Measurements from ENCODE around the gene CIZ1.
"Not testable (repeated sequence)": the region's sequence is repeated elsewhere in the genome, so short reads cannot be mapped to it uniquely, and the experiment has no call there.

CIZ1 gene

DNA sequence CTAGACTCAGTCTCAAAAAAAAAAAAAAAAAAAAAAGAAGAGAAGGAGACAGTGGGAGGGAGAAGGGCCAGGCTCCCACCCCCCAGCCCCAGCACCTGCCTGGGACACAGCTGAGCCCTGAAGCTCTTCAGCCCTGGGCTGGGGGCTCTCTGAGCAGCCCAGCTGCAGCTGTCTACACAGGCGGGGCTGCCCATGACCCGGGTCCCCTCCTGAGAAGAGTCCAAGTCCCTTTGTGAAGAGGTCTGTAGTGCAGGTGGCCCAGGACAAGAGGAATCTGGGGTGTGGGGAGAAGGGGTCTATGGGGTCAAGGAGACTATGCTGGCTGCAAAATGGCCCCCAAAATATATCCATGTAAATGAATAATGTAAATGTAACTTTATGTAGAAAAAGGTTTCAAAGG lies 48.8 kb downstream of the CIZ1 start:
- DNase-seq = no peak

DNA sequence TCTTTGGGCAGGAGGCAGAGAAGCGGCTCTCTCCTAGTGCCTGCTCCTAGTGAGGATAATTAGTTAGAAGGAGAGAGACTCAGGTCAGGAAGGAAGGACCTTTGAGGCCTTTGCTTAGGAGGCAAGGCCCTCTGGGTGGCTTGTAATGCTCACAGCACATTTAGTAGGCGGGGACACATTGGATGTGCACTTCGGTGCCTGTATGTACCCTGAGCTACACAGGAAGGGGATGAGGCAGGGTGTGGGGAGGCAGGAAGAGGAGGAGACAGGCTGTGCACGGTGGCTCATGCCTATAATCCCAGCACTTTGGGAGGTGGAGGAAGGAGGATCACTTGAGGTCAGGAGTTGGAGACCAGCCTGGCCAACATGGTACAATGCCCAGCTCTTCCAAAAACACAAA lies 49.3 kb downstream of the CIZ1 start:
- DNase-seq = no peak

GRCh38 chr9:128141604-128142003 lies 49.8 kb downstream of the CIZ1 start:
- DNase-seq = no peak

DNA sequence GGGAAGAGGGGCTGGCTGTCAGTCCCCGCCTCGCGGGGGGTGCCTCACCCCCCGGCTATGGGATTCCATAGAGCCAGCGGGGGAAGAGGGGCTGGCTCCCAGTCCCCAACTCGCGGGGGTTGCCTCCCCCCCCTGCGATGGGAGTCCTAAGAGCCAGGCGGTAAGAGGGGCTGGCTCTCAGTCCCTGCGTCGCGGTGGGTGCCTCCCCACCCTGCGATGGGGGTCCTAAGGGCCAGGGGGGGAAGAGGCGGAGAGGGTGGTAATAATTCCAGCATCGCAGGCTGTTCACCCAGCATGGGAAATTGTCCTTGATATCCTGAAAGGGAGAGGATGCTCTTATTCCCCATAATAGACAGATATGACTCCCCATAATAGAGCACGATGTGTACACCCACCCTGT lies 51.8 kb downstream of the CIZ1 start:
- DNase-seq = no peak

GRCh38 chr9:128138001-128138400 lies 53.4 kb downstream of the CIZ1 start:
- peak; percentile 29 for DNase-seq

DNA sequence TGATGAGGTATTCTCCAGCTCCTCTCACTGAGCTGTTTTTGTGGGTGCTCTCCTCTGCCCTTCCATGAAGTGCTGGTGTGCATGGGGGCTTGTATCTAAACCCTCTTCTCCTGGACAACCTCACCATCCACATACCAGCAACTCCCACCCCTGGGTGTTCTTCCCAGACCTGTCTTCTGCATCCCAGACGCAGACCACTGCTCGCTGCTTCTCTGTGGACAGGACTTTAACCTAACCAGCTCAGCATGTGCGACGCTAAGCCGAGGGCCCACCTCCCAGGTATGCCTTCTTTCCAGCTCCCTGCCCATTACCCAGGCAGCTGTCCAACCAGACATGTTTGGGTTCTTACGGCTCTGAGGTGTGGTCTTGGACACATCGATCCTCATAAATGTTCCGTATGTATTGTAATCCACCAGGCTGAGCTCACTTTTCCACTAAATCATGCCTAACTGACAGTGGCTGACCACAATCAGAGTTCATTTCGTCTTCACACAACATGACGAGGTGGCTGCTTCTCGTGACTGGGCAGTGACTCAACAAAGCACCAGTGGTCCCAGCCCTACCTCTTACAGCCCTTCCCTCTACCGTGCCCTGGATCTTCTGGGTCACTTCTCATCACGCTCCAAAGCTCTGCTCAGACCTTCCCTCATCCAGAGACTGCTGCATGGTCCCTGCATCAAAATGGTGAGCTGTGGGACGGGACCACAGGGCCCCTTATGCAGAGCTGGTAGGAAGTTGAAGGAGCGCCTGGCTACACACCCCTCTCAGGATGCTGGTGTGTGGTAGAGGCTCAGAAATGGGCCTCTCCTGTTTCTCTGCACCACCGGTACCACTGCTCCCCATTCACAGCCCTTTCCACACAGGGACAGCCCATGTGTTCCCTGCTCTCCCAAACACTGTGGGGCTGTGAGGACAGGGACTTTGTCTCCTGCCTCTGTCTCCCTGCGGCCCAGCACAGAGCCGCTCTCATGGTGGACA lies 54.3 kb downstream of the CIZ1 start:
- DNase-seq = no peak

- not testable (repeated sequence) for DNase-seq
Measured at GRCh38 chr9:128135561-128135960, 55.8 kb downstream of the CIZ1 start.

DNA sequence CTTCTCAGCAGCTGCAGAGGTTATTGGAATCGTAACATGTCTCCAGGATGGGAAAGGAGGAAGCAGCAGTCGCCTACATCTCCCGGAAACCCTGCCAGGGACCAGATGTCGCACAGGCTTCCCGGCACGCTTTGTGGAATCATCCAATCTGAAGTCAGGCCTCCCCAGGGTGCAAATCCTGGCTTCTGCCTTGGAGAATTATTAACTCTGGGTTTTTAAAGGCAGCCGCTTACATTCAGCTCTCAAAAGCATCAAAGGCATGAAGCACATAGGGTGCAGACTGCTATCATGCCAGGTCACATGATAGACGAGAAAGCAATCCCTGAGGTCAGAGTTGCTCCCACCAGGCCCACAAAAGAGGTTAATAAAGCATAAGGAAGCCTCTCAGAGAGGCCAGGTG lies 59.2 kb downstream of the CIZ1 start:
- DNase-seq = peak; percentile 96

- DNase-seq = not testable (repeated sequence)
Measured at GRCh38 chr9:128131346-128131745, 60.0 kb downstream of the CIZ1 start.

- not testable (repeated sequence) for DNase-seq
Measured at GRCh38 chr9:128130651-128131050, 60.7 kb downstream of the CIZ1 start.

DNA sequence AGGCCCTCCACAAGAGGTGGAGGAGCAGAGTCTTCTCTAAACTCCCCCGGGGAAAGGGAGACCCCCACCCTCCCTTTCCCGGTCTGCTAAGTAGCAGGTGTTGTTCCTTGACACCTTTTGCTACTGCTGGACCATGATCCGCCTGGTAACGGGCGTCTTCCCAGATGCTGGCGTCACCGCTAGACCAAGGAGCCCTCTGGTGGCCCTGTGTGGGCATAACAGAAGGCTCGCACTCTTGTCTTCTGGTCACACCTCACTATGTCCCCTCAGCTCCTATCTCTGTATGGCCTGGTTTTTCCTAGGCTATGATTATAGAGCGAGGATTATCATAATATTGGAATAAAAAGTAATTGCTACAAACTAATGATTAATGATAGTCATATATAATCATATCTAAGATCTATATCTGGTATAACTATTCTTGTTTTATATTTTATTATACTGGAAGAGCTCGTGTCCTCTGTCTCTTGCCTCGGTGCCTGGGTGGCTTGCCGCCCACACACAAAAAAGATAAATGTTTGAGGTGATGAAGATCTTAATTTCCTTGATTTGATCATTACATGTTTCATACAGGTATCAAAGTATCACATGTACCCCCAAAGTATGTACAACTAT lies 61.3 kb downstream of the CIZ1 start:
- DNase-seq = not testable (repeated sequence)

GRCh38 chr9:128128836-128129590 lies 62.4 kb downstream of the CIZ1 start:
- DNase-seq = peak; percentile 51

DNA sequence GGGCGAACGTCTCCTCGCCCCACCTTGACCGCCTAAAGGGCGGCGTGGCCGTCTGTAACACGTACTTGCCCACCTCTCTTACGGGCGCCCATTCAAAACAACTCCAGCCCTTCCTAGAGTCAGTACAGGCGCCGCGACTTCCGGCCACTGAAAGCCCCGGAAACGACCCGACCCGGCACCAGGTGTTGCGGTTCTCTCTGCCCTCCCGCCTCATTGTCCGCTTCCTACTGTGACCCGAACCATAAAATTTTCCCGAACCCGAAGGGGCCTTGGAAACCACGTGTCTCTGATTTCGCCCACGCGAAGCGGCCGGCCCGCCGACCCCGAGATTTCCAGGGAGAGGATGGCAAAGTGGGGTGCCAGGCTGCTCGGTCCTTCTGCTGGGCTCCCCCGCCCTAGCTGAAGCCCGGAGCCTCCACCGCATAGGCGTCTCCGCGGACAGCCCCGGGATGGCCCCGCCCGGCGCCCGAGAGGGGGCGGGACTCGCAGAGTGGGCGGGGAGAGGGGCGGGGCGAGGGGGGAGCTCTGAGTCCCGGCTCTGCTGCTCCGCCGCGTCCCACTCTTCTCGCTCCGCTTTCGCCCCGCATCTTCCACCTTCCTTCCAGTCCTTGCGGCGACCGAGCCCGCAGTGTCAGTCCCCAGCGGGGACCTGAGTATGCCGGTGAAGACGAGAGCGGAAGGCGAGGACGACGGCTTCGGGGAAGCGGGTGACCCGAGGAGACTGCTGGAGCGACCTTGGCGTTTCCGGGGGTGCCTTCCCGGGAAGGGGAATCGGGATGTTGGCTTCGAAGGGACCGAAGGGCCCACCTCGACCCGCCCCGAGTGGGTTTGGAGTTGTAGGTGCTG lies 63.2 kb downstream of the CIZ1 start:
- DNase-seq = peak; percentile 97

DNA sequence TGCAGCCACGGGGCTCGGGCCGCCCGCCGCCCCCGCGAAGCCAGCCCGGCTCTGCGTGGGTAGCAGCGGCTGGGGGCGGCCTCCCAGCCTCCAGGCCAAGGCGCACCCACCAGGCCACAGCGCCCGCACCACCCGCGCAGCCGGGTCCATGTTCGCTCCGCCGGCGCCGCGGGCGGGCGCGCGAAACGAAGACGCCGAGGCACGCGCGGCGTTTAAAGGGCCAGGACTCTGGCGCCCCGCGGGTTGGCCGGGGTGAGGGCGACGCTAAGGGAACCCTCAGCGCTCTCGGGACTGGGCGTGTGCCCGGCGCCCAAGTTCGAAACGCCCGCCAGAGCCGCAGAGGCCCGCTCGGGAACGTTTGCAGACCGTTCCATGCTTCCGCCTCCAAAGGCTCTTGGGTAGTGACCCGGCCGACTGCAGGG lies 63.8 kb downstream of the CIZ1 start, which contains the start of gene PTGES2:
TSS of gene PTGES2 (minus strand) at position 162 of the 422 bp plus-strand sequence. CDS start at position 150, 12 bp downstream.
- peak; percentile 93 for DNase-seq

GRCh38 chr9:128125580-128126354 lies 65.6 kb downstream of the CIZ1 start:
- DNase-seq = no peak

GRCh38 chr9:128124873-128125579 lies 66.3 kb downstream of the CIZ1 start:
- DNase-seq = peak; percentile 80

DNA sequence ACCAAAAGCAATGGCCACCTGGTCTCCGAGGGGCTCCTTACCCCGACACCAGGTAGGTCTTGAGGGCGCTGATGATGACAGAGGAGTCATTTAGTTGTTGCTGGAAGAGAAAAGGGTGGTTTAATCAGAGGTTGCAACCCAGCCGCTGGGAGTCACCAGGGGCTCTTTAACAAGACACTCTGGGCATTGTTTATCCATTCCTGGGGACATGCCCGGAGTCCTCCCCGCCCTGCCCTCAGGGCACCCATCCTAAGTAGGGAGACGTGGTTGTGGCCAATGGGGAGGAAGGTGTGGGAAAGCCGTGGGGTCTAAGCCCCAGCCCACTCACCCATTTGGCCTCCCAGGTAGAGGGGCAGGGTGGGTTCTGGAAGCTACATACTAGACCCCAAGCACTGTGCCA lies 66.9 kb downstream of the CIZ1 start:
- no peak for DNase-seq

DNA sequence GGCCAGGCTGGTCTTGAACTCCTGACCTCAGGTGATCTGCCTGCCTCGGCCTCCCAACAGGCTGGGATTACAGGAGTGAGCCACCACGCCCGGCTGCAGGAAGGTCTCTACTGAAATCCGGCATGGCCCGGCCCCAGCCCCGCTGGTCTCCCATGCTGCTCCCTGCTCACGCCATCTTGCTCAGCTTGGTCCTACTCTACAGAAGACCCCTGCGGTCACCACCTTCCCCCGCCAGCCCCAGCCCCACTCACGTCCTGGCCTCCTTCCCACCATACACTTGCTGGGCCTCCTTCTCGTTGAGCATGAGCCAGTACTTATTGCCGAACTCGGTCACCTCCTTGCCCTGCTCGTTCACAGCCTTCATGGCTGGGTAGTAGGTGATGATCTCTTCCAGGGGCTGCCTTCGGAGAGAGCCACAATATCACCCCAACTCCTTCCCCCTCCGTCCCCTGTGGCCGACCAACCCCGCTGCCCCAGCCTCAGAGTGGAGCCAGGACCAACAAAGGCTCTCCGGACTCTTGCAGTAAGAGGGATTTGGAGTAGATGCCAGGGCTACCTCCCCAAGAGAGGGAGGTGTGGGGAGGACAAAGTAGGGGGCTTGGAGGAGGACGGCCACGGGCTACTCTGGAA lies 67.8 kb downstream of the CIZ1 start:
- DNase-seq = no peak

DNA sequence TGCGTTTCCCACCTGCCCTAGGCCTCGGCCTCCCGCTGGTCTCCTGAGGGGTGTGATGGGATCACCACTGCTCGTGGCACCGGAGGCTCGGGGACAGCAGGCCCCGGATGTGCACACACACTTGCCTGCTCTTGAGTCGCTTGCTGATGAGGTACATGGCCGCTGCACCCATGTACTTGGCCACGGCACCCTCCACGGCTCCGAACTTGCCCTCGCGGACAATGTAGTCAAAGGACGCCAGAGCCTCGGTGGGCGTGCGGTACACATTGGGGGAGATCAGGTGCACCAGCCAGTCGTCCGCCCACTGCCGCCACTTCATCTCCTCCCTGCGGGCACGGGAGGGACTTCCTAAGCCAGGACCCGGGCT lies 68.6 kb downstream of the CIZ1 start:
- DNase-seq = no peak

Data from DMS53 (cell line).